ENCODE data around the gene C1QTNF5.

Gene C1QTNF5

DNA sequence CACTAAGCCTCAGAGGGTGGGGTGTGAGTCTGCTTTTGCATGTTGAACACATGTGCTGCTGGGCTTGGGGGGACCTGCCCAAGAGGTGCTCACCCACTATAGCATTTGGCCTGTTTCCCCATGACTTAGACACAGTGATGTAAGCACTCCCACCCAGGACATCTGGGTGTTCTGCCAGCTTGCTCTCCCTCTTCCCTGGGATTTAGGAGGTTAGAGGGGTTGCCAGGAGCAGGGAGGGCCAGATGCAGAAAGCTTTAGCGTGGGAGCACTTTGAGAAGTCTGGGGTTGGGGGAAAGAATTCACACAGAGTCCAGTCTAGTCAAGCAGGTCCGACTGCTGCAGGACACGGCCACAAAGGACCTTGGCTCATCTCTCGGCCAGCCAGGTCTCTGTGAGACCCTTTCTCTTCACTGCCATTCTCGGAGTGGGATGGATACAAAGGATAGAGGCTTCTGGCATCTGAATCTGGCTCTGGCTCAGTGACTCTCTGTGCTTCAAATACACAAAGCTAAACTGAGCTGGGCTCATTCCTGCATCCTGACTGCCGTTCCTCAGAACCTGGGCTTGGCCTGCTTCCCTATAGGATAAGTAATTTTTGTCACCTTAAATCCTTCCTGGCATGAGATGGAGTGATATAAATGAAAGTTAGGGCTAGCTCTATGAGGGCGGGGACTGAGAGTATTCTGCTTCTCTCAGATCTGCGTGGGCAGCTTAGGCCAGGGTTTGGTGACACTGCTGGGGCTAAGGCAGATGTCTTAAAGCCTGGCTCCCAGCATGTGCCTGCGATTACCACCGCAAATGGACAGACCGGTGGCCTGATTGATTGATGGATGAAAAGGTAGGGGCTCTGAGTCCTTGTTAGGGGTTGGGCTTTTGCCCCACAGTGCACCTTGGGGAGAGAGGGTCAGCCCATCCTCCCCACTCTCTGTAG lies 26.3 kb upstream of the C1QTNF5 start:
- peaks cover 2% of the 10 kb centered on the region for H3K79me2 ChIP-seq (ENCODE audit: control insufficient read depth, insufficient read depth, low read length, poor library complexity)
- no peak overlapping the region for H2BK120ac ChIP-seq (ENCODE audit: insufficient read depth, low read length, poor library complexity)
- H3K9ac ChIP-seq (ENCODE audit: low read length) = no peak overlapping the region
- WGBS (ENCODE audit: extremely low coverage, insufficient coverage, insufficient read length) = no CpG with 5 or more reads among the region's 11 CpGs
- no peak overlapping the region for H2AFZ ChIP-seq (ENCODE audit: insufficient read depth, low read length, poor library complexity)
- no peak overlapping the region for H3K4me2 ChIP-seq (ENCODE audit: low read length)
- peaks cover 5% of the 10 kb centered on the region for H3K9me3 ChIP-seq (ENCODE audit: insufficient read depth, low read depth, low read length)
- no peaks in the 10 kb centered on the region for H3K36me3 ChIP-seq (ENCODE audit: control insufficient read depth in 1 of 2, insufficient read depth in 2 of 2, low read length in 2 of 2)
- H4K12ac ChIP-seq (ENCODE audit: low read depth, low read length) = no peak overlapping the region
- H3K79me1 ChIP-seq (ENCODE audit: low read length) = peaks cover 3% of the 10 kb centered on the region
- no peak overlapping the region for H3K27ac ChIP-seq (ENCODE audit: low read depth, low read length)
- H3K14ac ChIP-seq (ENCODE audit: low read length) = no peak overlapping the region
- H3K23ac ChIP-seq (ENCODE audit: low read length) = no peak overlapping the region
- no peak overlapping the region for H3K4ac ChIP-seq (ENCODE audit: low read depth, low read length)
- H4K91ac ChIP-seq (ENCODE audit: low read depth, low read length) = no peak overlapping the region
- H2AK5ac ChIP-seq (ENCODE audit: low read length) = no peak overlapping the region
- no peak for DNase-seq
- no peak overlapping the region for H4K8ac ChIP-seq (ENCODE audit: low read depth, low read length)
- H3K4me1 ChIP-seq (ENCODE audit: control insufficient read depth in 1 of 2, insufficient read depth in 2 of 2, low read length in 2 of 2) = peaks cover 20 to 22% of the 10 kb centered on the region in 2 experiments
- no peak overlapping the region for H2BK12ac ChIP-seq (ENCODE audit: low read length)
- H3K27me3 ChIP-seq (ENCODE audit: insufficient read depth, low read length) = no peaks in the 10 kb centered on the region
- H3K18ac ChIP-seq (ENCODE audit: low read length) = peak overlapping the region; percentile 12
- no peak overlapping the region for H3K4me3 ChIP-seq (ENCODE audit: low read depth, low read length)
- H2BK5ac ChIP-seq (ENCODE audit: low read depth, low read length, poor library complexity) = no peak overlapping the region

DNA sequence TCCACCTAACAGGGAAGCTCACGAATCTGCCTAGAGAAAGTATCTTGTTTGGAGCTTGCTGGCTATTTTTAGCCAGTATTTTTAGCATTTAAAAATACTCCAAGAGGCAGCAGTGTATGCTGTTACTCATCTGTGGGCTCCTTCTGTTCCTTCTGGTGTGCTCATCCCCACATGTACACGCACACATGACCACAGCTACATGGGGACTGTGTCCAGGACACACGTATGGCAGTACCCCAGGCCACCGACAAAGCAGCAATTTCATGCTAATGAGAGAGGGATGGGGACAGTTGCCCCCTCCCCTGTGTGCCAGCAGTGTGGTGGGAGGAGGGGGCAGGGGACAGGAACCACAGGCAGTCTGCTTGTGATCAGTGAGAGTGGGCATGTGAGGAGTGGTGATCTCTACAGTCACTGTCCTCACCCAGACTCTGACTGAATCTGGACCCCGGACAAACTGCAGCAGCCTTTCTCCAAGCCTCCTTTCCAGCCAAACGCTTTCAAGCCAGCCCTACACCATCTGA lies 24.4 kb upstream of the C1QTNF5 start:
- WGBS (ENCODE audit: extremely low coverage, insufficient coverage, insufficient read length) = no CpG with 5 or more reads among the region's 6 CpGs
- no peak overlapping the region for H2AFZ ChIP-seq (ENCODE audit: insufficient read depth, low read length, poor library complexity)

DNA sequence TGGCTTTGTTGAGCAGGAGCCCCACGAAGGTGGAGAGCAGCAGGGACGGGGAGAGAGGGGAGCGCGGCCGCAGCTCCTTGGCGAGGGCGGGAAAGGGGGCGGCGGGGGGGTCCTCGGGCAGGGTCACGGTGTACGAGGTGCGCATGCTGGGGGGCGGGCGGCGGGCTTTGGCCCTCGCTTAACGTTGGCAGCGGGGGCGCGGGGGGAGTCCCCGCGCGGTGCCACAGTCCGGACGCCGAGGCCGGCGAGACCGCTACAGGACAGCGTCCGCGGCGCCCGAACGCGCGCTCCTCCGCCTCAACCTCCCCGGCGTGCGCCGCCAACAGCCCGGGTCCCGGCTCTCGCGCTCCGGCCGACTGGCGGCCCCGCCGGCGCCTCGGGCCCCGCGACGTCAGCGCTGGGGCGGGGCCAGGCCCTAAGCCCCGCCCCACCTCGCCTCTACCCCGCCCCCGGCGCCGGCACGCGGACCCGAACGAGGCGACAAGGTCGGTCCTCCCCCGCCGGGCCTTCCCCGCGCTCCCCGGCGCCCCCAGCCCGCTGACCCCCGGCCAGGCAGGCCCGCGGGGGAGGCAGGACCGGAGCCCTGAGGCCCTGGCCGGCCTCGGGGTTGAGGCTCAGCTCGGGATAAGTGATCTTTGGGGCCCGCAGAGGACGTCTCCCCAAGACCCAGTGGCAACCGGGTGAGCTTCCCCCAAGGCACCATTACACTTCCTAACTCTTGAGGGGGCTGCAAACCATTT lies 23.3 kb upstream of the C1QTNF5 start:
- peak overlapping the region; percentile 73 for H3K4me2 ChIP-seq (ENCODE audit: low read length)
- H3K27me3 ChIP-seq (ENCODE audit: insufficient read depth, low read length) = no peaks in the 10 kb centered on the region
- H4K12ac ChIP-seq (ENCODE audit: low read depth, low read length) = no peak overlapping the region
- no peak overlapping the region for H3K27ac ChIP-seq (ENCODE audit: low read depth, low read length)
- peak overlapping the region; percentile 64 for H4K91ac ChIP-seq (ENCODE audit: low read depth, low read length)
- H3K36me3 ChIP-seq (ENCODE audit: control insufficient read depth in 1 of 2, insufficient read depth in 2 of 2, low read length in 2 of 2) = peaks cover 1 to 4% of the 10 kb centered on the region in 2 experiments
- peak overlapping the region; percentile 47 for H2AFZ ChIP-seq (ENCODE audit: insufficient read depth, low read length, poor library complexity)
- H3K79me1 ChIP-seq (ENCODE audit: low read length) = peaks cover 10% of the 10 kb centered on the region
- peak overlapping the region; percentile 73 for H3K18ac ChIP-seq (ENCODE audit: low read length)
- H3K4me1 ChIP-seq (ENCODE audit: control insufficient read depth in 1 of 2, insufficient read depth in 2 of 2, low read length in 2 of 2) = peaks cover 33 to 36% of the 10 kb centered on the region in 2 experiments
- H3K14ac ChIP-seq (ENCODE audit: low read length) = peak overlapping the region; percentile 69
- H3K79me2 ChIP-seq (ENCODE audit: control insufficient read depth, insufficient read depth, low read length, poor library complexity) = peaks cover 2% of the 10 kb centered on the region
- WGBS (ENCODE audit: extremely low coverage, insufficient coverage, insufficient read length) = no CpG with 5 or more reads among the region's 88 CpGs
- peak overlapping the region; percentile 4 for H2AK5ac ChIP-seq (ENCODE audit: low read length)
- peak overlapping the region; percentile 67 for H3K4me3 ChIP-seq (ENCODE audit: low read depth, low read length)
- H3K9ac ChIP-seq (ENCODE audit: low read length) = no peak overlapping the region
- H2BK12ac ChIP-seq (ENCODE audit: low read length) = peak overlapping the region; percentile 51
- no peak overlapping the region for H3K4ac ChIP-seq (ENCODE audit: low read depth, low read length)
- H3K9me3 ChIP-seq (ENCODE audit: insufficient read depth, low read depth, low read length) = peaks cover 5% of the 10 kb centered on the region
- H3K23ac ChIP-seq (ENCODE audit: low read length) = no peak overlapping the region
- H2BK5ac ChIP-seq (ENCODE audit: low read depth, low read length, poor library complexity) = no peak overlapping the region
- peak overlapping the region; percentile 61 for H2BK120ac ChIP-seq (ENCODE audit: insufficient read depth, low read length, poor library complexity)
- peak; percentile 19 to 71 for DNase-seq
- peak overlapping the region; percentile 39 for H4K8ac ChIP-seq (ENCODE audit: low read depth, low read length)

More for the DNA sequence above, 24.4 kb upstream of the C1QTNF5 start:
- H3K79me1 ChIP-seq (ENCODE audit: low read length) = peaks cover 10% of the 10 kb centered on the region
- no peak overlapping the region for H3K23ac ChIP-seq (ENCODE audit: low read length)
- H4K8ac ChIP-seq (ENCODE audit: low read depth, low read length) = no peak overlapping the region
- peaks cover 5% of the 10 kb centered on the region for H3K9me3 ChIP-seq (ENCODE audit: insufficient read depth, low read depth, low read length)
- no peak overlapping the region for H3K14ac ChIP-seq (ENCODE audit: low read length)
- H3K4me3 ChIP-seq (ENCODE audit: low read depth, low read length) = no peak overlapping the region
- H3K4me1 ChIP-seq (ENCODE audit: control insufficient read depth in 1 of 2, insufficient read depth in 2 of 2, low read length in 2 of 2) = peaks cover 28 to 31% of the 10 kb centered on the region in 2 experiments
- DNase-seq = no peak
- H2BK120ac ChIP-seq (ENCODE audit: insufficient read depth, low read length, poor library complexity) = no peak overlapping the region
- H3K79me2 ChIP-seq (ENCODE audit: control insufficient read depth, insufficient read depth, low read length, poor library complexity) = peaks cover 2% of the 10 kb centered on the region
- no peak overlapping the region for H3K9ac ChIP-seq (ENCODE audit: low read length)
- no peak overlapping the region for H3K4ac ChIP-seq (ENCODE audit: low read depth, low read length)
- no peak overlapping the region for H4K91ac ChIP-seq (ENCODE audit: low read depth, low read length)
- H3K18ac ChIP-seq (ENCODE audit: low read length) = no peak overlapping the region
- no peak overlapping the region for H2BK12ac ChIP-seq (ENCODE audit: low read length)
- H3K36me3 ChIP-seq (ENCODE audit: control insufficient read depth in 1 of 2, insufficient read depth in 2 of 2, low read length in 2 of 2) = no peaks in the 10 kb centered on the region
- no peak overlapping the region for H3K4me2 ChIP-seq (ENCODE audit: low read length)
- H3K27ac ChIP-seq (ENCODE audit: low read depth, low read length) = no peak overlapping the region
- H2AK5ac ChIP-seq (ENCODE audit: low read length) = no peak overlapping the region
- H2BK5ac ChIP-seq (ENCODE audit: low read depth, low read length, poor library complexity) = no peak overlapping the region
- H4K12ac ChIP-seq (ENCODE audit: low read depth, low read length) = no peak overlapping the region
- no peaks in the 10 kb centered on the region for H3K27me3 ChIP-seq (ENCODE audit: insufficient read depth, low read length)

DNA sequence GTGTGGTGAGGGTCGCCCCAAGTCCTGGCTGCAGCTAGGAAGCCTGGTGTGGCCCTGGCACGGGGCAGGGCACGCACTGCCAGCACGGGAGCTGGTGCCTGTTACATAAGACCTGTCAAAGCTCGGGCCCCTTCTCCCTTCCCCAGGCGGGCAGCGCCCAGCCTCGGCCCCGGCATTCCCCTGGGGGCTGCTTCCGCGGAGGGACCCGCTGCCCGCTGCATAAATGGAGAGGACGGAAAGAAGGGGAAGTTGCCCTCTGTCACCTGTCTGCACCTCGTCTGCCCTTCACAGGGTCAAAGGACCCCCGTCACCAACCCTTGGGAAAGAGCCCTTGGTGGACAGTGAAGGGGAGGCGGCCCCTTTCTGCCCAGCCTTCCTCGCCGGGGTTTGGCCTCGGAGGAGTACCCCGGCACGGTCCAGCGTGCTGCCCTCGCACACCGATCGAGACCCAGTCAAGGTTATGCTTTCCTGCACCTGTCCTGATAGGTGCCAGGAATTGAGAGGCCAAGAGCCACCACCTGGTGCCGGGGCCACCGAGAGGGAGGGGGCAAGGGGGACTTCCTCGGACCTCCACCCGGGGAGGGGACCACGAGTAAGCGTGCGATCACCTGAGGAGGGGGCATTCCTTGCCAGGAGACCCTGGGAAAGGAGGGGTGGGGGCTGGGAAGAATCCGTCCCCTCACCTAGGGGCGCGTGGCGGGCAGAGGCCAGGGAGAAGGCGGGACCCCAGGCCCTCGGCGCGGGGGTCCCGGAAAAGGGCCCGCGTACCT lies 22.6 kb upstream of the C1QTNF5 start:
- DNase-seq = no peak
- Histone ChIP-seq H3K9ac (ENCODE audit: low read length) (no peak overlapping the region), H3K14ac (ENCODE audit: low read length) (peak overlapping the region; percentile 52), H2AK5ac (ENCODE audit: low read length) (peak overlapping the region; percentile 4), H4K91ac (ENCODE audit: low read depth, low read length) (peak overlapping the region; percentile 64), H3K4me1 (ENCODE audit: control insufficient read depth in 1 of 2, insufficient read depth in 2 of 2, low read length in 2 of 2) (peaks cover 33 to 36% of the 10 kb centered on the region in 2 experiments), H4K12ac (ENCODE audit: low read depth, low read length) (no peak overlapping the region), H2AFZ (ENCODE audit: insufficient read depth, low read length, poor library complexity) (peak overlapping the region; percentile 24), H3K79me2 (ENCODE audit: control insufficient read depth, insufficient read depth, low read length, poor library complexity) (peaks cover 2% of the 10 kb centered on the region), H2BK120ac (ENCODE audit: insufficient read depth, low read length, poor library complexity) (peak overlapping the region; percentile 48), H3K23ac (ENCODE audit: low read length) (no peak overlapping the region), H3K9me3 (ENCODE audit: insufficient read depth, low read depth, low read length) (peaks cover 5% of the 10 kb centered on the region), H3K27me3 (ENCODE audit: insufficient read depth, low read length) (no peaks in the 10 kb centered on the region), H3K4ac (ENCODE audit: low read depth, low read length) (no peak overlapping the region), H3K4me2 (ENCODE audit: low read length) (peak overlapping the region; percentile 73), H3K4me3 (ENCODE audit: low read depth, low read length) (peak overlapping the region; percentile 67), H3K18ac (ENCODE audit: low read length) (peak overlapping the region; percentile 68), H2BK5ac (ENCODE audit: low read depth, low read length, poor library complexity) (no peak overlapping the region), H3K27ac (ENCODE audit: low read depth, low read length) (no peak overlapping the region), H2BK12ac (ENCODE audit: low read length) (peak overlapping the region; percentile 51), H3K79me1 (ENCODE audit: low read length) (peaks cover 10% of the 10 kb centered on the region), H4K8ac (ENCODE audit: low read depth, low read length) (peak overlapping the region; percentile 39), H3K36me3 (ENCODE audit: control insufficient read depth in 1 of 2, insufficient read depth in 2 of 2, low read length in 2 of 2) (peaks cover 5 to 6% of the 10 kb centered on the region in 2 experiments)
- no CpG with 5 or more reads among the region's 44 CpGs for WGBS (ENCODE audit: extremely low coverage, insufficient coverage, insufficient read length)
